Uterus (tissue), 2 donors: ENCODE measurements around the gene SVIL.

Experiments
- POLR2A ChIP-seq, 2 donors: fragments of 450-650 bp; IDR thresholded peaks; one replicate each; pipeline ENCODE4 v1.6.1; 2016; ENCODE audit warnings: antibody characterized with exemption in 2 of 2, mild to moderate bottlenecking in 1 of 2, moderate library complexity in 1 of 2
- TF ChIP-seq, protein P1 (sequence below), 4 experiments: fragments of 200-600 bp in 2 of 4; fragments of 450-650 bp in 2 of 4; sonication (generic) in 2 of 4; IDR thresholded peaks; one replicate each; pipeline ENCODE4 v1.5.1; 2016 to 2019; ENCODE audit warnings: antibody characterized with exemption in 4 of 4, mild to moderate bottlenecking in 2 of 4, moderate library complexity in 1 of 4

- TF ChIP-seq, protein P1, sequence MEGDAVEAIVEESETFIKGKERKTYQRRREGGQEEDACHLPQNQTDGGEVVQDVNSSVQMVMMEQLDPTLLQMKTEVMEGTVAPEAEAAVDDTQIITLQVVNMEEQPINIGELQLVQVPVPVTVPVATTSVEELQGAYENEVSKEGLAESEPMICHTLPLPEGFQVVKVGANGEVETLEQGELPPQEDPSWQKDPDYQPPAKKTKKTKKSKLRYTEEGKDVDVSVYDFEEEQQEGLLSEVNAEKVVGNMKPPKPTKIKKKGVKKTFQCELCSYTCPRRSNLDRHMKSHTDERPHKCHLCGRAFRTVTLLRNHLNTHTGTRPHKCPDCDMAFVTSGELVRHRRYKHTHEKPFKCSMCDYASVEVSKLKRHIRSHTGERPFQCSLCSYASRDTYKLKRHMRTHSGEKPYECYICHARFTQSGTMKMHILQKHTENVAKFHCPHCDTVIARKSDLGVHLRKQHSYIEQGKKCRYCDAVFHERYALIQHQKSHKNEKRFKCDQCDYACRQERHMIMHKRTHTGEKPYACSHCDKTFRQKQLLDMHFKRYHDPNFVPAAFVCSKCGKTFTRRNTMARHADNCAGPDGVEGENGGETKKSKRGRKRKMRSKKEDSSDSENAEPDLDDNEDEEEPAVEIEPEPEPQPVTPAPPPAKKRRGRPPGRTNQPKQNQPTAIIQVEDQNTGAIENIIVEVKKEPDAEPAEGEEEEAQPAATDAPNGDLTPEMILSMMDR (IDR thresholded peaks at IDR 0.05), result no peak
- no peak for TF ChIP-seq POLR2A (IDR thresholded peaks at IDR 0.05)
Measured at GRCh38 chr10:29451946-29452345, 182.8 kb downstream of the SVIL start.
